Hematopoietic multipotent progenitor cell (in vitro differentiated cells): ENCODE data around the gene SEMA5B. TPM values are rescaled to one million over a fixed set of nuclear protein-coding genes. Genes with fewer than 3 reads are reported as not detected.

Source experiments
- DNase-seq, 3 donors: peaks; one replicate each; pipeline ENCODE4 v3.0.0-alpha.2; 2011 to 2015; ENCODE audit warnings: low read depth in 2 of 3, low spot score in 2 of 3
- total RNA-seq: library from RNA; depleted of rRNA; stranded (reverse); fragments of >200 nt; gene quantifications from one replicate; pipeline ENCODE4 v1.2.3, GENCODE V29; 2012

The SEMA5B gene
- total RNA-seq, 1 donor, result 0.27 TPM

- DNase-seq, result peak in 1 of 3 donors; percentile 39
These were observed 75.0 kb downstream of the SEMA5B start for GRCh38 chr3:122952520-122952919.

DNA sequence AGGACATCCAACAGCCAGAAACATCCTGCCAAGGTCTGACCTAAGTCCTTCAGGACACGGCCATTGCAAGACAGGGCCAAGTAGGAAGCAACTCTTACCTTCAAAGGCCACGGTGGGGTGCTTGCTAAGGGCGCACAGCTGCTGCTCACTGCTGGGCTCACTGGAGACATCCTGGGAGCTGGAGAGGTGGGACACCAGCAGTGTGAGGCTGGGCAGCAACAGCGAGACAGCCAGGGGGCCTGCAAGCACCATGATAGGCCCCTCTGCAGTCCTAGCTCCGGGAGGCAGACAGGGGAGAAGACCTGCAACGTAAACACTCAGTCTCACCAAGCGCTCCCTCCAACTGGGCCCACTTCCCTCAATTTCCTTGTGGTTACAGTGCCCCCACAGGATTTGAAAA is 79.2 kb downstream of the SEMA5B start:
- DNase-seq, result peak in 1 of 3 donors; percentile 37

DNA sequence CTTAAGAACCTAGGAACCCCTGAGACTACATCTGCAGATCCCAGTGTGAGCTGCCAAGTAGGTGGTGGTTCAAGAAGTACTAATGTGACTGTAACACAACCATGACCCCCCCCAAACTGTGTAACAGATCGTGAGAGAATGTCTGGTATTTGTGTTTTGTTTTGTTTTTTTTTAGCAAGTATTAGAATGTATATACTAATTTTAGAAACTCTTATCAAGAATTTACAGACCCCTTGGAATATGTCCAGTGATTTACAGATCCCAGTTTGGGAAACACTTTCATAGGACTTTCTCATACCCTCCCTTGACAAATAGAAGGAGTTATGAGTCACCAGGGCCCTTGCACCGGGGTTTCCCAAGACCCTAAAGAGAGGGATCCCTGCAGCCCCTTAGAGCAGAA is 79.8 kb downstream of the SEMA5B start:
- DNase-seq, result no peak

- DNase-seq, result no peak
These were observed 80.4 kb downstream of the SEMA5B start for GRCh38 chr3:122947196-122947595.

DNA sequence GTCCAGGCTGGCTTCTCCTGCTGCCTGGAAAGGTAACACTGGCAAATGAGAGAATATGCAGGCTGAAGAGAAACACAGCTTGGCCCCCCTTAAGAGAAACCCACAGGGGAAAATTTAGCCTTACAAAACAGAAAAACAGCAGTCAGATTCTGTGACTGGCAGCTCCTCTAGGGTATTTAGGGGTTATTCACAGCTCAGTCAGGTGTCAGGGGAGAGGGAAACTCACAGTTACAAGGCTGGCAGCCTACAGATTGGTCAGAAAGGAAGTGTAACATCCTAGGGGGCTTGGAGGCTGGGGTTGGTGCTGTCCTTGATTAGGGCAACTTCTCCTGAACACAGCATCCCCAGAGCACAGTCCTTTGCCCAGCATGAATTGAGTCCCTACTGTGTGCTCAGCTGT is 81.4 kb downstream of the SEMA5B start:
- DNase-seq, result no peak

DNA sequence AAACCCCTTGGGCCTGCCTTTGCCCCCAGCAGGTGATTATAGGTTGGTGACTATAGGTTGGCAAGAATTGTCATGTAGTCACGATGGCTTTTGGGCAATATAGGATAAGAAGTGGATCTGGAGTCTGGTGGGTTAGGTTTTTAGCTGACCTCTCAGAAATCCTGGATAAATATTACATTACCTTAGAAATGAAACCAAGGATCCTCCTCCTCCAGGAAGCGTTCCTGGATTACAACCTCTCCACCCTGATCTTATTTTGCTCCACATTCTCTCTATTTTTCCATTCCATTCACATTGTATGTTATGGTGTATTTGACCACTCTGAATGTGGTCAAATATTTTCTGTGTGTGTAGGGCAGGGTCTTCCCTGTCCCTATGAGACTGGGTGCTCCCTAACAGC is 82.3 kb downstream of the SEMA5B start:
- DNase-seq, result no peak

GRCh38 chr3:122944671-122945161 is 82.8 kb downstream of the SEMA5B start:
- DNase-seq, result no peak

GRCh38 chr3:122943828-122944190 is 83.8 kb downstream of the SEMA5B start:
- DNase-seq, result no peak

DNA sequence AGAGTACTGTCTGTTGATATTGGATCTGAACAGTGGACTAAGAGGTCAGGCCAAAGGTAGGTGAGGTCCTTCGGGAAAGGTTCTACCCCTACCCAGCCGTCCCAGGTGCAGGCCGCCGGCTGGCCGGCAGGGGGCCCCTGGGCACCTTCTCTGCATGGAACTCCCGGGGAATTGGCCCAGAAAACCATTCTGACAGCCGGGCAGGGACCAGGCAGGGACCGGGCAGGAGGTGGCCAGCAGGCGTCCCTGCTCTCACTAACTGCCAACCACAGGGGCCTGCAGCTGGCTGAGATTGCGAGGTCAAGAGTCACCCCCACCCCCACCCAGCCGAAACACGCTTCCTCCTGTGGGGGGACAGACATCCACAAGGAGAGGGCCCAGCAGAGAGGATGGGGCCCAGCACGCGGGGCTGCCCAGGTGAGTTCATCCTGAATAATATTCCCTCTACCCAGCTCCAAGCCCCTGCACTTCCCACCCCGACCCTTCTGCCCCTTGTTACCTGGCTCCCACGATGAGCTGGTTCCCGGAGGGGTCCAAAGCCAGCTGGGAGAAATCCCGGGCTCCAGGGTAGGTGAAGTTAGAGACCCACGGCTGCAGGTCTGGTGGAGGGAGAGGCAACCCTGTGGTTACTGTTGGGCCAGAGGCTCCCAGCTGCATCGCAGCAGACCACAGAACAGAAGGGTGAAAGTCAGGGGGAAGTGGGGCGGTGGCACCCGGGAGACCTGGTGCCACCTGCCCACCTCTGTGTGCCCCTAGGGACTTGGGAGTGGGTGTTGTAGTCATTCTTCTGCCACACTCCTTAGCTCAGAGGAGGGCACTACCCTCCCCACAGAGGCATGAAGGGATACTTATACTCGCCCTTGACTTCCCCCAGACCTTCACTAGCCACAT is 84.4 kb downstream of the SEMA5B start:
- peak in 2 of 3 donors; percentile 26 to 42 for DNase-seq

GRCh38 chr3:122942239-122942638 is 85.3 kb downstream of the SEMA5B start:
- DNase-seq, result no peak

- DNase-seq, result peak in 1 of 3 donors; percentile 36
These were observed 86.0 kb downstream of the SEMA5B start for GRCh38 chr3:122941228-122942206.

GRCh38 chr3:122940628-122941086 is 86.9 kb downstream of the SEMA5B start:
- no peak for DNase-seq

DNA sequence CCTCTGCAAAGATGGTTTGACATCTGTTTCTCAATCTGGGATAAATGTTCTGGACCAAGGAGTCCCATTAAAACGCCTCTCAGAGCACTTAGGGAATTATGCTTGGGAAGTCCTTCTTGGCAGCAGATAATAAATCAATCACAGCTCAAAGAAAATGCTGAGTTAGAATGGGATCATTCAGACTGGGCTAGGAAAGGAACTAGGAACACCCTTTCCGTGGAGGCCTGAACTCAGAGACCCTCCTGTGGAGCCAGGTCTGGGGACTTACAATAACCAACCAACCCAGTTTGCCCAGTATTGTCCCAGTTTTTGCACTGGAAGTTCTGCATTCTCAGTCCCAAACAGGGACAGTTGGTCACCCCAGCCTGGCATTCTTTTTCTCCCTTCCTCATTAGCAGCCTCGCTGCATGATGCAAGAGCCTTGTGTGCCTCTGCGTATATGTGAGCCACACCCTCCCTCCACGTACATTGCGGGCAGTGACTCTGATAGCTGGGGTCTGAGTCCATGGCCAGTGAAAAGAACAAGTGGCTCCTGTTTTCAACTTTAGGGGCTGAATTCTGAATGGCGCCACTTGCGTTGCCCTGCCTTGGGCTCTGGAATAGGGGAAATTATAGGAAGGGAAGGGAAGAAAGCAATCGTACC is 88.7 kb downstream of the SEMA5B start:
- DNase-seq, result no peak

DNA sequence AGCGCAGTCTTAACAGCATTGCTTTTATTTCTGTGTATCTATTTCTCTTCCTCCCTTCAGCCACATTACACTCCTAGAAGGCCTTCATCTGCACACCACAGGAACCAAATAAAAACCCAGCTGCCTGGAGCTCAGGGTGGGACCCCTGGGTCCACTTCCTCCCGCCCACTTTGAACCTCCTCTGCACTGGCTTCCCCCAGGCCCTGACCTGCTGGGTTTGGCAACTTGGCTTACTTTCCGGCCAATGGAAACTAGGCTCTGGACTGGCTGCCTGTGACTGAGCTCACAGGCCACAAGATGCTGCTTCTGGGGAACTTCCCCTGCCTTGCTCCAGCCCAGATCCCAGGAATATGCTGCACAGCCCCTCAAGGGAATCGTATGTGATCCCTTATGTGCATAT is 89.8 kb downstream of the SEMA5B start:
- no peak for DNase-seq

DNA sequence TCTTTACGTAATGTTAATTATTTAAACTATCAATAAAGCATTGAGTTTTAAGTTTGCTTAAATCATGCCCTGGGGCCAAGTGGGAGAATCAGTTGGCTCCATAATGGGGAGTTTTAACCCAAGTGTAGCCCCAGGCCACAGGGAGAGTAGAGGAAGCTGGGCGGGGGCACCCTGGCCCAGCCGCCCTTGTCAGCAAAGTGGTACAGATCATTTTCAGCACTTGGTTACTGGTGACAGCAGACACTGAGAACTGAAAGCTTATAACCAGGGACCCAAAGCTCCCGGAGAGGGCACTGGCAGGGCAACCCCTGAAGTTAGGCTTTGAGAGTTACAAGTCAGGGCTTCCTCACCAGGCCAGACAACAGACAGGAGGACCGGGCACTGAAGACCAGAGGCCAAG is 90.6 kb downstream of the SEMA5B start:
- DNase-seq, result no peak

- DNase-seq, result no peak
These were observed 91.2 kb downstream of the SEMA5B start for GRCh38 chr3:122936335-122936734.

DNA sequence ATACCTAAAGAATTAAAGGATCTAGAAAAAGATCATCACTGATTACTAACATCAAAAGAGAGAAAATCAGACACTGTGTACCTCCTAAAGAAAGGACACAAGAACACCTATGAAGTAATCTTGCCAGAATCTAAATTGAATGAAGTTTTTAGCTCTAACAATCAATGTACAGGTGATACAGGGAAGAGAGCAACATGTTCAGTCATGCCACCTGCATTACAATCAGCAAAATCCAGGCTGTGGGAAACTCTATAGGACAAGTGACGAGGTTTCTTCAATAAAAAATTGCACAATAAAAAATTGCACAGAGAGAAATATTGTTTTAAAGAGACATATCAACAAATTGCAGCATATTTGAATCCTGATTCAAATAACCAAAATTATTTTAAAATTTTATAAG is 93.3 kb downstream of the SEMA5B start:
- DNase-seq, result no peak

GRCh38 chr3:122932251-122932967 is 95.2 kb downstream of the SEMA5B start:
- DNase-seq, result no peak

DNA sequence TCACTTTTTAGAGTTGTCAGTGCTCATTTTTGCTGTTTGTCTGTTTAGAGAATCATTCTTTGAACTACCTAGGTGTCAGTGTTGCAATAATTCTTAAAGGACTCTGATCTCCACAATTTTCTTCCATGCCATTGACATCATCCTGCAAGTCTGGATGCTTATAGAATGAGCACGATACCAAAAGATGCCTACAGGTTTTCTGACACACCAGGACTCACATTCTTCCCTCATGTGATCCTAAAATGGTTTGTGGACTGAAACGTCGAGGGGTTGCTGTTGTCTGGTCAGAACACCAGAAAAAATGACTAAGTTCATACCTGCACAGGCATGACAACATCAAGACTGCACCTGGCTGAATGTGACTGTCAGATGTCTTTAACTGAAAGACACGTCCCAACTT is 95.9 kb downstream of the SEMA5B start:
- DNase-seq, result no peak
